Vagina (tissue), 2 donors: ENCODE measurements around the gene SSTR1.

Experiments used
- POLR2A ChIP-seq, 2 donors: fragments of 450-650 bp; IDR thresholded peaks; one replicate each; pipeline ENCODE4 v1.6.1; 2017; ENCODE audit warnings: antibody characterized with exemption in 2 of 2, mild to moderate bottlenecking in 2 of 2, moderate library complexity in 2 of 2
- POLR2AphosphoS5 ChIP-seq, 2 donors: sonication (generic); formaldehyde crosslinking; IDR thresholded peaks; one replicate each; pipeline ENCODE4 v1.9.0; 2017; ENCODE audit warnings: antibody characterized with exemption in 2 of 2, mild to moderate bottlenecking in 2 of 2, low read depth in 1 of 2; ENCODE audit not compliant: insufficient read depth in 1 of 2
- TF ChIP-seq, protein P1 (sequence below), 3 experiments: fragments of 450-650 bp in 2 of 3; fragments of 200-600 bp in 1 of 3; sonication (generic) in 1 of 3; IDR thresholded peaks; one replicate each; pipeline ENCODE4 v1.5.1; 2017 to 2019; ENCODE audit warnings: antibody characterized with exemption in 3 of 3, mild to moderate bottlenecking in 2 of 3, moderate library complexity in 2 of 3

GRCh38 chr14:38253676-38254075 is 46.0 kb downstream of the SSTR1 start:
- no peak for TF ChIP-seq POLR2A (IDR thresholded peaks at IDR 0.05)
- TF ChIP-seq, protein P1, sequence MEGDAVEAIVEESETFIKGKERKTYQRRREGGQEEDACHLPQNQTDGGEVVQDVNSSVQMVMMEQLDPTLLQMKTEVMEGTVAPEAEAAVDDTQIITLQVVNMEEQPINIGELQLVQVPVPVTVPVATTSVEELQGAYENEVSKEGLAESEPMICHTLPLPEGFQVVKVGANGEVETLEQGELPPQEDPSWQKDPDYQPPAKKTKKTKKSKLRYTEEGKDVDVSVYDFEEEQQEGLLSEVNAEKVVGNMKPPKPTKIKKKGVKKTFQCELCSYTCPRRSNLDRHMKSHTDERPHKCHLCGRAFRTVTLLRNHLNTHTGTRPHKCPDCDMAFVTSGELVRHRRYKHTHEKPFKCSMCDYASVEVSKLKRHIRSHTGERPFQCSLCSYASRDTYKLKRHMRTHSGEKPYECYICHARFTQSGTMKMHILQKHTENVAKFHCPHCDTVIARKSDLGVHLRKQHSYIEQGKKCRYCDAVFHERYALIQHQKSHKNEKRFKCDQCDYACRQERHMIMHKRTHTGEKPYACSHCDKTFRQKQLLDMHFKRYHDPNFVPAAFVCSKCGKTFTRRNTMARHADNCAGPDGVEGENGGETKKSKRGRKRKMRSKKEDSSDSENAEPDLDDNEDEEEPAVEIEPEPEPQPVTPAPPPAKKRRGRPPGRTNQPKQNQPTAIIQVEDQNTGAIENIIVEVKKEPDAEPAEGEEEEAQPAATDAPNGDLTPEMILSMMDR (IDR thresholded peaks at IDR 0.05), result no peak
- no peak for TF ChIP-seq POLR2AphosphoS5 (IDR thresholded peaks at IDR 0.05; ENCODE audit: insufficient read depth in 1 of 2, low read depth in 1 of 2)
